ENCODE results near the gene CD68.

Gene CD68

GRCh38 chr17:7548585-7549400 is 30.6 kb upstream of the CD68 start, which contains the start of gene TNFSF12:
Gene TNFSF12 (plus strand): TSS chr17:7549058. CDS start chr17:7549154, 96 bp downstream.
- DNase-seq (ENCODE audit: low read depth), result no peak
- H3K4me3 ChIP-seq (ENCODE audit: low read depth, low read length), result no peak within 1 kb of the TSS
- no peak for TF ChIP-seq CTCF (IDR thresholded peaks at IDR 0.05; ENCODE audit: control insufficient read depth, extremely low read depth, insufficient read depth)

DNA sequence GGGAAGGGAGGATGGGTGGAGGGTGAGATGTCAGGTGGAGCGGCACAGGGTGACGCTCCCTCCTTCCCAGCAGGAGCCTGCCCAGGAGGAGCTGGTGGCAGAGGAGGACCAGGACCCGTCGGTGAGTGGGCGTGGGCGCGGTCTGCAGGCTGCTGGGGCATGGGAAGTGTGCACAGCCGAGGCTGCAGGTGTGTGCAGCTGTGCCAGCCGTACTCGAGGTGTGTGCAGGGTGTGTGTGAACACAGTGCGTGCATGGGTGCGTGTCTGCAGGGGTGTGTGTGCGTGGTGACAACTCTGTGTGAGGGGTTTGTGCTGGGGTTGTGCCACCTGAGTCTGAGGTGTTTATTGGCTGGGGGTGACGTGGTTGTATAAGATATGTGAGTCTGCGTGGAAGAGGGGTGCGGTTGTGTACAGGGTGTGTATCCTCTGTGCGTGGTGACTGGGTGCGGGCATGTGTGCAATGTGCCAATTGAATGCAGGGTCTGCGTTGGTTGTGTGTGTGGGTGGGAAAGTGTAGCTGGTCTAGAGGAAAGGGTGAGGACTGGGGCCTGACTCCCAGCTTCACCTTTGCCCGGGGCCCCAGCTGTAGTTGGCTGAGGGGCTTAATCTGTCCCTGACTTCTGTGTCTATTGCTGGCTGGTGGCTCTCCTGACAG is 29.9 kb upstream of the CD68 start:
- no peak for TF ChIP-seq CTCF (IDR thresholded peaks at IDR 0.05; ENCODE audit: control insufficient read depth, extremely low read depth, insufficient read depth)
- no peak for DNase-seq (ENCODE audit: low read depth)
- H3K4me3 ChIP-seq (ENCODE audit: low read depth, low read length), result no peak overlapping the region

DNA sequence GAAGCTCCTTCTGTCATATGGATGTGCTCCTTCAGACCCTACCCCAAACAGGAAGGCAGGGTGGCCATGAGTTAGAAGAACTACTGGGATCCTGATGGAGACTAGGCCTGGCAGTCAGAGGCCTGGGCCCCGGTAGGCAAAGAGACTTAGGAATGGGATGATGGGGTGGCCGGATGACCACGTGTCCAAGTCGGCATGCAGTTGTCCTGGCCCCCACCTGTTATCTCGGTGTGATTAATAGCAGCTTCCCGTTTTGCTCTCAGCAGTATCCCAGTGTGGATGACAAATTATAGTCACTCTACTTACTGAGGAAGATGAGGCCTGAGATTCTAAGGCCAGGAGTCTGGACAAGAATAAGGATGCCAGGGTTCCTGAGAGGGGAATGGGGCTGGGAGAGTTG is 29.1 kb upstream of the CD68 start:
- no peak overlapping the region for H3K4me3 ChIP-seq (ENCODE audit: low read depth, low read length)
- TF ChIP-seq CTCF (IDR thresholded peaks at IDR 0.05; ENCODE audit: control insufficient read depth, extremely low read depth, insufficient read depth), result no peak
- no peak for DNase-seq (ENCODE audit: low read depth)

DNA sequence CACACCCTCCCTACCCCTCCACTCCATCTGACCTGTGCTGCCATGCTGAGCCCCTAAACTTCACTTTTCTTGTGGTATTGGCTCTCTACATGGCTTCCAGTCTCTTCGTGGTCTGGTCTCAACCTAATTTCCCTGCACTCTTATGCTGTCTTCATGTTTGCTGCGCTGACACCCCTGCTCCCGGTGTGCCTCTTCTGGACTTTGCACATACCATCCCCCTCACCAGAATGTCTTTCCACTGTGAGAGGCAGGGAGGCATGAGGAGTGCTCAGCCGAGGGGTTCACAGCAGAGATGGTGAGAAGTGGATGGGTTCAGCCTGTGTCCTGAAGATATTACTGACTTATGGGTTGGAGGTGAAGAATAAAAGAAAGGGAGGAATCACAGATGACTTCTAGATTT is 28.0 kb upstream of the CD68 start:
- H3K4me3 ChIP-seq (ENCODE audit: low read depth, low read length), result no peak overlapping the region
- no peak for DNase-seq (ENCODE audit: low read depth)
- no peak for TF ChIP-seq CTCF (IDR thresholded peaks at IDR 0.05; ENCODE audit: control insufficient read depth, extremely low read depth, insufficient read depth)

GRCh38 chr17:7552621-7553051 is 26.8 kb upstream of the CD68 start:
- H3K4me3 ChIP-seq (ENCODE audit: low read depth, low read length), result no peak overlapping the region
- no peak for DNase-seq (ENCODE audit: low read depth)
- TF ChIP-seq CTCF (IDR thresholded peaks at IDR 0.05; ENCODE audit: control insufficient read depth, extremely low read depth, insufficient read depth), result no peak

GRCh38 chr17:7553356-7553755 is 26.1 kb upstream of the CD68 start:
- no peak for TF ChIP-seq CTCF (IDR thresholded peaks at IDR 0.05; ENCODE audit: control insufficient read depth, extremely low read depth, insufficient read depth)
- H3K4me3 ChIP-seq (ENCODE audit: low read depth, low read length), result no peak overlapping the region
- DNase-seq (ENCODE audit: low read depth), result no peak

All from LNCaP clone FGC (cell line).